Activated naive CD8-positive, alpha-beta T cell treated with anti-CD3 and anti-CD28 coated beads for 36 hours (primary cell): ENCODE data around the gene TLE5. TPM values are rescaled to one million over a fixed set of nuclear protein-coding genes. Genes with fewer than 3 reads are reported as not detected.
A peak's percentile ranks its signal among the peaks of the same experiment; 100 is the strongest.
"Not testable (repeated sequence)": the region's sequence is repeated elsewhere in the genome, so short reads cannot be mapped to it uniquely, and the experiment has no call there.

ENCODE experiments used
- DNase-seq: peaks from one replicate; pipeline ENCODE4 v3.0.0; 2021
- H3K27ac Mint-ChIP-seq: one replicate; pipeline ENCODE4 v1.8.0; 2022; ENCODE audit warnings: mild to moderate bottlenecking, moderate library complexity, mixed read lengths
- H3K27me3 Mint-ChIP-seq: one replicate; pipeline ENCODE4 v1.8.0; 2022; ENCODE audit warnings: mild to moderate bottlenecking, mixed read lengths
- H3K36me3 Mint-ChIP-seq: one replicate; pipeline ENCODE4 v1.8.0; 2021; ENCODE audit warnings: mild to moderate bottlenecking, mixed read lengths
- H3K4me1 Mint-ChIP-seq: one replicate; pipeline ENCODE4 v1.8.0; 2021; ENCODE audit warnings: mixed read lengths
- H3K4me3 Mint-ChIP-seq: one replicate; pipeline ENCODE4 v1.8.0; 2022; ENCODE audit warnings: mild to moderate bottlenecking, moderate library complexity, mixed read lengths
- H3K9me3 Mint-ChIP-seq: one replicate; pipeline ENCODE4 v1.8.0; 2022; ENCODE audit warnings: mixed read lengths
- total RNA-seq, 2 experiments: library from RNA; stranded (reverse); gene quantifications; one replicate each; pipeline ENCODE4 v1.2.3, GENCODE V29; 2021

The TLE5 gene
- total RNA-seq, 2 experiments from 2014 or later: 221 to 222 TPM

GRCh38 chr19:3099347-3100145, 37.3 kb upstream of the TLE5 start:
- Mint-ChIP-seq H3K4me1 (peaks cover 27% of the 10 kb centered on the region), H3K9me3 (no peaks in the 10 kb centered on the region), H3K27me3 (no peaks in the 10 kb centered on the region), H3K36me3 (no peaks in the 10 kb centered on the region), H3K4me3 (no peak overlapping the region), H3K27ac (no peak overlapping the region)
- DNase-seq: no peak

- H3K9me3 Mint-ChIP-seq: no peaks in the 10 kb centered on the region
- no peak for DNase-seq
- peaks cover 23% of the 10 kb centered on the region for H3K4me1 Mint-ChIP-seq
- H3K27ac Mint-ChIP-seq: no peak overlapping the region
- H3K36me3 Mint-ChIP-seq: no peaks in the 10 kb centered on the region
- peak overlapping the region; percentile 14 for H3K4me3 Mint-ChIP-seq
- no peaks in the 10 kb centered on the region for H3K27me3 Mint-ChIP-seq
Measured at GRCh38 chr19:3098515-3099346, 36.4 kb upstream of the TLE5 start.

GRCh38 chr19:3098141-3098514, 35.8 kb upstream of the TLE5 start:
- Mint-ChIP-seq H3K27me3 (no peaks in the 10 kb centered on the region), H3K4me1 (peaks cover 23% of the 10 kb centered on the region), H3K27ac (no peak overlapping the region), H3K36me3 (no peaks in the 10 kb centered on the region), H3K9me3 (no peaks in the 10 kb centered on the region), H3K4me3 (no peak overlapping the region)
- no peak for DNase-seq

- Mint-ChIP-seq H3K4me3 (no peak overlapping the region), H3K27me3 (no peaks in the 10 kb centered on the region), H3K27ac (no peak overlapping the region), H3K36me3 (no peaks in the 10 kb centered on the region), H3K4me1 (peaks cover 23% of the 10 kb centered on the region), H3K9me3 (no peaks in the 10 kb centered on the region)
- DNase-seq: no peak
Measured at GRCh38 chr19:3097442-3097871, 35.2 kb upstream of the TLE5 start.

- DNase-seq: no peak
- H3K27ac Mint-ChIP-seq: no peak overlapping the region
- H3K36me3 Mint-ChIP-seq: no peaks in the 10 kb centered on the region
- peaks cover 23% of the 10 kb centered on the region for H3K4me1 Mint-ChIP-seq
- no peaks in the 10 kb centered on the region for H3K9me3 Mint-ChIP-seq
- H3K27me3 Mint-ChIP-seq: no peaks in the 10 kb centered on the region
- no peak overlapping the region for H3K4me3 Mint-ChIP-seq
Measured at GRCh38 chr19:3096902-3097326, 34.6 kb upstream of the TLE5 start.

- no peaks in the 10 kb centered on the region for H3K27me3 Mint-ChIP-seq
Measured at GRCh38 chr19:3096267-3096901, 34.1 kb upstream of the TLE5 start.

GRCh38 chr19:3095441-3096191, 33.3 kb upstream of the TLE5 start:
- DNase-seq: peak; percentile 52
- no peaks in the 10 kb centered on the region for H3K9me3 Mint-ChIP-seq
- H3K27me3 Mint-ChIP-seq: no peaks in the 10 kb centered on the region
- no peaks in the 10 kb centered on the region for H3K36me3 Mint-ChIP-seq
- peaks cover 23% of the 10 kb centered on the region for H3K4me1 Mint-ChIP-seq
- H3K4me3 Mint-ChIP-seq: peak overlapping the region; percentile 77
- H3K27ac Mint-ChIP-seq: no peak overlapping the region

More at GRCh38 chr19:3096267-3096901, 34.1 kb upstream of the TLE5 start:
- Mint-ChIP-seq H3K36me3 (no peaks in the 10 kb centered on the region), H3K9me3 (no peaks in the 10 kb centered on the region), H3K4me3 (peak overlapping the region; percentile 77), H3K4me1 (peaks cover 23% of the 10 kb centered on the region), H3K27ac (no peak overlapping the region)
- DNase-seq: no peak

GRCh38 chr19:3094601-3095440, 32.5 kb upstream of the TLE5 start:
- DNase-seq: peak; percentile 51
- H3K27me3 Mint-ChIP-seq: no peaks in the 10 kb centered on the region
- H3K36me3 Mint-ChIP-seq: no peaks in the 10 kb centered on the region
- peak overlapping the region; percentile 77 for H3K4me3 Mint-ChIP-seq
- H3K4me1 Mint-ChIP-seq: peaks cover 23% of the 10 kb centered on the region
- no peaks in the 10 kb centered on the region for H3K9me3 Mint-ChIP-seq
- no peak overlapping the region for H3K27ac Mint-ChIP-seq

- not testable (repeated sequence) for H3K27ac Mint-ChIP-seq, H3K4me1 Mint-ChIP-seq, H3K9me3 Mint-ChIP-seq, H3K4me3 Mint-ChIP-seq, H3K27me3 Mint-ChIP-seq, DNase-seq, H3K36me3 Mint-ChIP-seq
Measured at GRCh38 chr19:3089299-3089855, 27.1 kb upstream of the TLE5 start.

GRCh38 chr19:3087769-3088168, 25.5 kb upstream of the TLE5 start:
- Mint-ChIP-seq H3K9me3 (no peaks in the 10 kb centered on the region), H3K4me3 (no peak overlapping the region), H3K4me1 (no peaks in the 10 kb centered on the region), H3K27ac (no peak overlapping the region), H3K27me3 (no peaks in the 10 kb centered on the region), H3K36me3 (no peaks in the 10 kb centered on the region)
- no peak for DNase-seq

GRCh38 chr19:3084943-3085342, 22.6 kb upstream of the TLE5 start:
- DNase-seq: no peak
- Mint-ChIP-seq H3K27me3 (no peaks in the 10 kb centered on the region), H3K9me3 (no peaks in the 10 kb centered on the region), H3K36me3 (no peaks in the 10 kb centered on the region), H3K4me1 (no peaks in the 10 kb centered on the region), H3K27ac (no peak overlapping the region), H3K4me3 (no peak overlapping the region)

GRCh38 chr19:3083964-3084363, 21.7 kb upstream of the TLE5 start:
- Mint-ChIP-seq H3K4me1 (no peaks in the 10 kb centered on the region), H3K9me3 (no peaks in the 10 kb centered on the region), H3K4me3 (no peak overlapping the region), H3K27ac (no peak overlapping the region), H3K36me3 (no peaks in the 10 kb centered on the region), H3K27me3 (no peaks in the 10 kb centered on the region)
- no peak for DNase-seq

GRCh38 chr19:3082331-3082730, 20.0 kb upstream of the TLE5 start:
- Mint-ChIP-seq H3K27ac (no peak overlapping the region), H3K36me3 (no peaks in the 10 kb centered on the region), H3K4me1 (no peaks in the 10 kb centered on the region), H3K27me3 (no peaks in the 10 kb centered on the region), H3K9me3 (no peaks in the 10 kb centered on the region), H3K4me3 (no peak overlapping the region)
- DNase-seq: no peak

- DNase-seq: no peak
- Mint-ChIP-seq H3K27ac (no peak overlapping the region), H3K27me3 (no peaks in the 10 kb centered on the region), H3K4me1 (peaks cover 2% of the 10 kb centered on the region), H3K36me3 (no peaks in the 10 kb centered on the region), H3K4me3 (no peak overlapping the region), H3K9me3 (no peaks in the 10 kb centered on the region)
Measured at GRCh38 chr19:3080286-3080685, 18.0 kb upstream of the TLE5 start.
